ENCODE results near the gene NDC1.

- TF ChIP-seq, protein P1, sequence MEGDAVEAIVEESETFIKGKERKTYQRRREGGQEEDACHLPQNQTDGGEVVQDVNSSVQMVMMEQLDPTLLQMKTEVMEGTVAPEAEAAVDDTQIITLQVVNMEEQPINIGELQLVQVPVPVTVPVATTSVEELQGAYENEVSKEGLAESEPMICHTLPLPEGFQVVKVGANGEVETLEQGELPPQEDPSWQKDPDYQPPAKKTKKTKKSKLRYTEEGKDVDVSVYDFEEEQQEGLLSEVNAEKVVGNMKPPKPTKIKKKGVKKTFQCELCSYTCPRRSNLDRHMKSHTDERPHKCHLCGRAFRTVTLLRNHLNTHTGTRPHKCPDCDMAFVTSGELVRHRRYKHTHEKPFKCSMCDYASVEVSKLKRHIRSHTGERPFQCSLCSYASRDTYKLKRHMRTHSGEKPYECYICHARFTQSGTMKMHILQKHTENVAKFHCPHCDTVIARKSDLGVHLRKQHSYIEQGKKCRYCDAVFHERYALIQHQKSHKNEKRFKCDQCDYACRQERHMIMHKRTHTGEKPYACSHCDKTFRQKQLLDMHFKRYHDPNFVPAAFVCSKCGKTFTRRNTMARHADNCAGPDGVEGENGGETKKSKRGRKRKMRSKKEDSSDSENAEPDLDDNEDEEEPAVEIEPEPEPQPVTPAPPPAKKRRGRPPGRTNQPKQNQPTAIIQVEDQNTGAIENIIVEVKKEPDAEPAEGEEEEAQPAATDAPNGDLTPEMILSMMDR (IDR thresholded peaks at IDR 0.05): no peak
- TF ChIP-seq POLR2A (IDR thresholded peaks at IDR 0.05): no peak
These were observed 24.4 kb upstream of the NDC1 start for GRCh38 chr1:53862507-53862906.
